Fibroblast of skin of left quadriceps (primary cell): Measurements from ENCODE around the gene ELANE.

Source experiments
- DNase-seq, 2 experiments: peaks; one replicate each; pipeline ENCODE4 v3.0.0-alpha.2; 2013; ENCODE audit warnings: low read depth in 2 of 2

ELANE gene

GRCh38 chr19:852136-853013 lies at the start of gene ELANE:
Gene ELANE, plus strand, starts transcription at chr19:852303. Its CDS starts 26 bp downstream, at chr19:852329.
- no peak for DNase-seq

- no peak for DNase-seq
Observed at GRCh38 chr19:802498-803098, 49.5 kb upstream of the ELANE start.

GRCh38 chr19:803099-803561 lies 49.0 kb upstream of the ELANE start:
- DNase-seq: no peak

- no peak for DNase-seq
Observed at GRCh38 chr19:803686-804418, 48.3 kb upstream of the ELANE start.

DNA sequence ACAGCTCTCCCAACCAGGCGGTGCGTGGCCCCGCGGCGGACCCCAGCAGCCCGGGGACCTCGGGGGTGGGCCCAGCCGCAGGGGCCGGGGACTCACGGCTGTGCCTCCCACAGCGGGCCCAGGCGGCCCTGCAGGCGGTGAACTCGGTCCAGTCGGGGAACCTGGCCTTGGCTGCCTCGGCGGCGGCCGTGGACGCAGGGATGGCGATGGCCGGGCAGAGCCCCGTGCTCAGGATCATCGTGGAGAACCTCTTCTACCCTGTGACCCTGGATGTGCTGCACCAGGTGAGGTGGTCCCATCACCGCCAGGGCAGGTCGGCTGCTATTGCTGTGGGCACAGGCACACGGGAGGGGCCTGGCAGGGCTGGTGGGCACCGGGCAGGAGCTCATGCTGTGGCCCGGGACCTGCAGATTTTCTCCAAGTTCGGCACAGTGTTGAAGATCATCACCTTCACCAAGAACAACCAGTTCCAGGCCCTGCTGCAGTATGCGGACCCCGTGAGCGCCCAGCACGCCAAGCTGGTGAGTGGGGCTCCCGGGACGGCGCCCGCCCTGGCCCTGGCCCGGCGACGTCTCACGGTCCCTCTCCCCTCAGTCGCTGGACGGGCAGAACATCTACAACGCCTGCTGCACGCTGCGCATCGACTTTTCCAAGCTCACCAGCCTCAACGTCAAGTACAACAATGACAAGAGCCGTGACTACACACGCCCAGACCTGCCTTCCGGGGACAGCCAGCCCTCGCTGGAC lies 47.5 kb upstream of the ELANE start:
- no peak for DNase-seq

GRCh38 chr19:805166-805551 lies 46.9 kb upstream of the ELANE start:
- no peak for DNase-seq

DNA sequence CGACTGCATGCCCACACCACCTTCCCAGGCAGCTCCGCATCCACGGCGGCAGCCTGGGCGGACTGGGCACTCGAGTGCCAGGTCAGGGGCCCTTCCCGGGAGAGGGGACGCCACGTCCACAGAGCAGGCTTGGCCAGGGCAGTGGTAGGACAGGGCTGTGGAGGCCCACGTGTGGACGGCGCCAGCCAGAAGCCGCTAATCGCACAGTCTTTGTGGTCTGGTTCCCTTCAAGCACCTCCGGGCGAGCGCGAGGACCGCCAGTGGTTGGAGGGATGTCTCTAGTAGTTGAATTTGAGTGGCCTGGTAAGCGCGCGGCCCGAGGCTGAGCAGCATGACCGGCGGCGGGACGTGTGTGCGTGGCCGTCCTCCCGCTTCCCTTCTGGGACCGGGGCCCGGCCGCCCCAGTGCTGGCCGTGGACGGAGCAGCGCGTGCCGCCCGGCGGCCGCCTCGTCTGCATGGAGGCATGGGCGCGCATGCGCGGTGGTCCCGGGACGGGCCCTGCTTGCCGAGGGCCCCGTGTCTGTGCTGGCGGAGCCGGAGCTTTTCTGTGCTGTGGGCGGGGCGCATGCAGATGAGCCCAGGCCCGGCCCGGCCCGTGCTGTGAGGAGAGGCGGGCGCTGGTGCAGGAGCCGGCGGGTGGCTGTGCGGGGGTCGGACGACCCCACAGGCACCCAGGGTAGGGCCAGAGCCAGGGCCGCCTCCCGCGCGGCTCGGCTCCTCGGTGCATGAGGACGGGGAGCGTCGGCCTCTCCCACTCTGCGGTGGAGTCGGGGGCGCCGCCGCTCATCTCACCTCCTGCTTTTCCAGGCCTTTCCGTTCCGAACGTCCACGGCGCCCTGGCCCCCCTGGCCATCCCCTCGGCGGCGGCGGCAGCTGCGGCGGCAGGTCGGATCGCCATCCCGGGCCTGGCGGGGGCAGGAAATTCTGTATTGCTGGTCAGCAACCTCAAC lies 46.2 kb upstream of the ELANE start:
- no peak for DNase-seq

- no peak for DNase-seq
Observed at GRCh38 chr19:806815-807421, 45.2 kb upstream of the ELANE start.

GRCh38 chr19:807627-808422 lies 44.3 kb upstream of the ELANE start:
- no peak for DNase-seq

GRCh38 chr19:808423-808775 lies 43.7 kb upstream of the ELANE start:
- DNase-seq: no peak

DNA sequence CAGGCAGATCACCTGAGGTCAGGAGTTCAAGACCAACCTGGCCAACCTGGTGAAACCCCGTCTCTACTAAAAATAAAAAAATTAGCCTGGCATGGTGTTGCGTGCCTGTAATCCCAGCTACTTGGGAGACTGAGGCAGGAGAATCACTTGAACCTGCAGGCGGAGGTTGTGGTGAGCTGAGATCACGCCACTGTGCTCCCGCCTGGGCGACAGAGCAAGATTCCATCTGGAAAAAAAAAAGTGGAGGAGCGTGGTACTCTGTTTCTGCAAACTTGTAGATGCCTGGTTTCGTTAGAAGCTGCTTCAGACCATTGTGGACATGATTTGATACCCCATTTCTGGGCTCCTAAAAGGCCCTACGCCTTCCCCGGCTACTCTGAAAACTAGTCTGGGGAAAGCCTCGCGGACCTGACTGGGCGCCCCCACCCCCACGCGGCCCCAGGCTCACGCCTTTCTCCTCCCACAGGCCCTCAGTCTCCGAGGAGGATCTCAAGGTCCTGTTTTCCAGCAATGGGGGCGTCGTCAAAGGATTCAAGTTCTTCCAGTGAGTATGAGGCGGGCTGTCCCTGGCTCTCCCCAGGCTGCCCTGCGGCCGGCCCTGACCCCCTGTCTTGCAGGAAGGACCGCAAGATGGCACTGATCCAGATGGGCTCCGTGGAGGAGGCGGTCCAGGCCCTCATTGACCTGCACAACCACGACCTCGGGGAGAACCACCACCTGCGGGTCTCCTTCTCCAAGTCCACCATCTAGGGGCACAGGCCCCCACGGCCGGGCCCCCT lies 41.8 kb upstream of the ELANE start:
- DNase-seq: no peak

DNA sequence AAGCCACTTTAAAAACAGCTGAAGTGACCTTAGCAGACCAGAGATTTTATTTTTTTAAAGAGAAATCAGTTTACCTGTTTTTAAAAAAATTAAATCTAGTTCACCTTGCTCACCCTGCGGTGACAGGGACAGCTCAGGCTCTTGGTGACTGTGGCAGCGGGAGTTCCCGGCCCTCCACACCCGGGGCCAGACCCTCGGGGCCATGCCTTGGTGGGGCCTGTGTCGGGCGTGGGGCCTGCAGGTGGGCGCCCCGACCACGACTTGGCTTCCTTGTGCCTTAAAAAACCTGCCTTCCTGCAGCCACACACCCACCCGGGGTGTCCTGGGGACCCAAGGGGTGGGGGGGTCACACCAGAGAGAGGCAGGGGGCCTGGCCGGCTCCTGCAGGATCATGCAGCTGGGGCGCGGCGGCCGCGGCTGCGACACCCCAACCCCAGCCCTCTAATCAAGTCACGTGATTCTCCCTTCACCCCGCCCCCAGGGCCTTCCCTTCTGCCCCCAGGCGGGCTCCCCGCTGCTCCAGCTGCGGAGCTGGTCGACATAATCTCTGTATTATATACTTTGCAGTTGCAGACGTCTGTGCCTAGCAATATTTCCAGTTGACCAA lies 41.1 kb upstream of the ELANE start:
- no peak for DNase-seq

GRCh38 chr19:811506-812048 lies 40.5 kb upstream of the ELANE start:
- no peak for DNase-seq

- DNase-seq: no peak
Observed at GRCh38 chr19:812049-812746, 39.9 kb upstream of the ELANE start.

DNA sequence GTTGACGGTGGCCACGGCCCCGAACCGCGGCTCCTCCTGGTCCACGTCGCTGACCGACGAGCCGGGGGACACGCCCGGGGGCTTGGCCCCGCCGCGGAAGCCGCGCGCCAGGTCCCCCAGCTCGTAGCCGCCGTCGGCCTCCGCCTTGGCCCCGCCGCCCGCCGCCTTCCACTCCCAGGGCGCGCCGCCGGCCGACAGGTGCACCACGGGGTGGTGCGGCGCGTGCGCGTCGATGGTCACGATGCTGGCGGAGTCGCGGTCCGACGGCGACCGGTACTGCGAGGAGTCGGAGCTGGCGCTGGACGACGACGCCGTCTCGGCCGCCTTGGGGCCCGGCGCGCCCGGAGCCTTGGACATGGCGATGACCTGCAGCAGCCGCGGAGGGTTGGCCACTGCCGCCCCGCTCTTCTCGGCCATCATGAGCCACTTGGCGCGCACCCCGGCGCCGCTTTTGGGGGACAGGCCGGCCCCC lies 39.3 kb upstream of the ELANE start:
- DNase-seq: no peak

DNA sequence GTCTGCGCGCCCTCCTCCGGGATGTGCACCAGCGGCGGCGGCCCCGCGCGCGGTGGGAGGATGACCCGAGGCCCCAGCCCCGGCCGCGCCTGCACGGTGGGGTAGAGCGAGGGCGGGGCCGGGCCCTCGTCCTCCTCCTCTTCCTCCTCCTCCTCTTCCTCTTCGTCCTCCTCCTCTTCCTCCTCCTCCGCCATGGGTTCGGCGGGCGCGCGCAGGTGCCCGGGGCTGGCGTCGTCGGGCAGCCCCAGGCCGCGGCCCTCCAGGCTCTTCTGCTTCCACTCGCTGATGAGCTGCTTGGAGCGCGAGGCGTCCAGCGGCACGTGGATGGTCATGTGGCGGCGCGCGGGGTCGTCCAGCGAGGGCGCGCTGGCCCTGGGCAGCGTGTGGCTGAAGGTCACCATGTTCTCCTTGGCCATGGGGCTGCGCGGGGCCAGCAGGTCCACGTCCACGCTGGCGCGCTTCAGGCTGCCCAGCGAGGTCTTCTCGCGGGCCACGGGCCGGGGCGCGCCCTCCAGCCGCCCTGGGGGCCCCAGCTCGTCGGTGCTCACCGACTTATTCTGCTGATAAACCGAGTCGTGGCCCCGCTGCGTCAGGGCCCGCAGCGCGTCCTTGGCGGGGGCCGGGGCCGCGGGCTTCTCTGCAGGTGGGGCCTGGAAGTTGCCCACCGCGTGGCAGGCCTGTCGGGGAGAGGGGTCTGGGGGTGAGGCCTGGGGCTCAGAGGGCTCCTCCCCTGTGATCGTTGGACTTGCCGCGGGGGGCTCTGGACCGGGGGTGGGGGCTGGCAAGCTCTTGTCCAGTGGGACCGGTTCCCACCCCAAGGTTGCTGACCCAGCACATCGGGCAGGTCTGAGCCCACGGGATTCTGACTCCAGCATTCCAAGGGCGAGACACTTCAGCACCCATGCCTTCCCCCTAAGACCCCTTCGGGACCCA lies 38.6 kb upstream of the ELANE start:
- no peak for DNase-seq
